ENCODE results near the gene GFOD1. TPM values are rescaled to one million over a fixed set of nuclear protein-coding genes. Genes with fewer than 3 reads are reported as not detected.
A peak's percentile ranks its signal among the peaks of the same experiment; 100 is the strongest.

The GFOD1 gene
- total and polyA plus RNA-seq, 2 of the 4 experiments (the other 2 are of a cell fraction), result 1.8 to 3.4 TPM

GRCh38 chr6:13487122-13488014, at the start of gene GFOD1 (continued):
- peak; percentile 53; the same call in 1 of the 2 replicates for TF ChIP-seq POLR2A (IDR thresholded peaks at IDR 0.05; ENCODE audit: low read depth, low read length)

GRCh38 chr6:13536796-13537526, 49.6 kb upstream of the GFOD1 start:
- H4K20me1 ChIP-seq (ENCODE audit: insufficient read depth, low read length), result no peaks in the 10 kb centered on the region
- no peak overlapping the region for H3K4me2 ChIP-seq (ENCODE audit: low read depth, low read length)
- no peak for DNase-seq
- no peak overlapping the region for H3K4me3 ChIP-seq (ENCODE audit: insufficient read depth, low read depth, low read length)
- no peak overlapping the region for H2AFZ ChIP-seq (replicated peaks; ENCODE audit: low read length, poor library complexity)
- H3K9me1 ChIP-seq (ENCODE audit: insufficient read depth, low read length), result no peaks in the 10 kb centered on the region
- H4K8ac ChIP-seq (ENCODE audit: low read depth in 2 of 2, low read length in 2 of 2), result no peak overlapping the region
- WGBS, 2 experiments (ENCODE audit: extremely low coverage in 2 of 2, insufficient read length in 1 of 2), result no CpG with 5 or more reads among the region's 4 CpGs
- H4K5ac ChIP-seq (ENCODE audit: low read depth, low read length), result no peak overlapping the region
- no peak overlapping the region for H3K18ac ChIP-seq (ENCODE audit: low read depth, low read length)
- no peak overlapping the region for H4K91ac ChIP-seq (ENCODE audit: insufficient read depth, low read depth, low read length)
- BruUV-seq (replicated peaks), result no TSS peak
- H2BK5ac ChIP-seq (ENCODE audit: low read depth, low read length, poor library complexity, severe bottlenecking), result no peak overlapping the region
- no peak overlapping the region for H2BK15ac ChIP-seq (ENCODE audit: low read depth, low read length)
- H3K9me3 ChIP-seq (ENCODE audit: control insufficient read depth, insufficient read depth, low read length), result no peaks in the 10 kb centered on the region
- no peak overlapping the region for H3K4ac ChIP-seq (ENCODE audit: low read depth, low read length)
- H3K79me1 ChIP-seq (ENCODE audit: low read depth in 1 of 2, low read length in 2 of 2), result no peaks in the 10 kb centered on the region
- H3K14ac ChIP-seq (replicated peaks; ENCODE audit: low read depth, low read length), result no peak overlapping the region
- no peak overlapping the region for H2AK5ac ChIP-seq (ENCODE audit: low read depth, low read length)
- no peaks in the 10 kb centered on the region for H3K36me3 ChIP-seq (ENCODE audit: control insufficient read depth, insufficient read depth, low read length)
- no peak overlapping the region for H3K27ac ChIP-seq (ENCODE audit: insufficient read depth, low read length)
- no peak overlapping the region for H3K56ac ChIP-seq (ENCODE audit: extremely low read depth, insufficient read depth, low read length)
- H3K9ac ChIP-seq (ENCODE audit: low read depth, low read length), result no peak overlapping the region
- no peak overlapping the region for H2BK20ac ChIP-seq (ENCODE audit: low read depth, low read length)
- POLR2A ChIA-PET (ENCODE audit: unreplicated experiment), result no interaction called here
- H3K23ac ChIP-seq (ENCODE audit: low read depth, low read length), result no peak overlapping the region
- ATAC-seq (ENCODE audit: low read depth), result no peak
- no peak overlapping the region for H2AK9ac ChIP-seq (replicated peaks; ENCODE audit: low read depth, low read length, poor library complexity)
- dilution Hi-C loops (cut with HindIII; ENCODE audit: low sequenced_read_pairs, unreplicated experiment) (no loop called here), intact Hi-C loops (cut with micrococcal nuclease) (no loop called here), in situ Hi-C loops (cut with MboI; ENCODE audit: low sequenced_read_pairs) (loop anchor here (5.0 to 25.0 kb wide), 2 partner anchors 195 to 350 kb away; no protein-coding TSS in a partner anchor)
- peaks cover 13% of the 10 kb centered on the region for H3K27me3 ChIP-seq (ENCODE audit: control insufficient read depth, insufficient read depth, low read length)
- no peak overlapping the region for H2BK120ac ChIP-seq (ENCODE audit: low read depth, low read length)
- CTCF ChIA-PET, result interaction anchor here (0.6 to 1.2 kb wide), 5 partner anchors 10 to 84 kb away, joined by 3 to 4 read pairs (median 4); partner anchors contain the start of gene SIRT5
- no peaks in the 10 kb centered on the region for H3K4me1 ChIP-seq (ENCODE audit: control insufficient read depth, insufficient read depth, low read length)
- no peak for TF ChIP-seq FOS (IDR thresholded peaks at IDR 0.05; ENCODE audit: low read depth, low read length)
- TF ChIP-seq MAFK (IDR thresholded peaks at IDR 0.05; ENCODE audit: low read depth, low read length), result no peak
- TF ChIP-seq CHD1 (IDR thresholded peaks at IDR 0.05; ENCODE audit: low read depth, low read length), result no peak
- TF ChIP-seq CEBPB (IDR thresholded peaks at IDR 0.05; ENCODE audit: low read depth, low read length), result no peak
- no peak for TF ChIP-seq POLR2A (IDR thresholded peaks at IDR 0.05; ENCODE audit: low read depth, low read length)
- TF ChIP-seq SMC3 (IDR thresholded peaks at IDR 0.05; ENCODE audit: low read depth, low read length), result no peak
- TF ChIP-seq USF2 (IDR thresholded peaks at IDR 0.05; ENCODE audit: low read depth, low read length), result no peak
- no peak for TF ChIP-seq RCOR1 (IDR thresholded peaks at IDR 0.05; ENCODE audit: insufficient replicate concordance, low read length)
- no peak for TF ChIP-seq RFX5 (IDR thresholded peaks at IDR 0.05; ENCODE audit: low read depth, low read length)
- no peak for TF ChIP-seq MXI1 (IDR thresholded peaks at IDR 0.05; ENCODE audit: borderline replicate concordance, low read depth, low read length)
- no peak for TF ChIP-seq RAD21 (IDR thresholded peaks at IDR 0.05; ENCODE audit: low read length)
- TF ChIP-seq ELK1 (IDR thresholded peaks at IDR 0.05; ENCODE audit: borderline replicate concordance, low read depth, low read length), result no peak
- no peak for TF ChIP-seq BHLHE40 (IDR thresholded peaks at IDR 0.05; ENCODE audit: low read depth, low read length)
- TF ChIP-seq NFE2L2 (IDR thresholded peaks at IDR 0.05; ENCODE audit: low read depth, low read length), result no peak
